Trophoblast cell (in vitro differentiated cells and primary cell): ENCODE results near the gene PAFAH1B2.
A peak's percentile ranks its signal among the peaks of the same experiment; 100 is the strongest.

Experiments
- DNase-seq, 2 donors: peaks; one replicate each; pipeline ENCODE4 v3.0.0-alpha.2; 2016
- H2AFZ ChIP-seq: 2 replicates; pipeline ENCODE4 v1.6.1; 2013; ENCODE audit warnings: low read length, moderate library complexity, mild to moderate bottlenecking; ENCODE audit not compliant: insufficient read depth, poor library complexity
- H2AK5ac ChIP-seq: 2 replicates; pipeline ENCODE4 v1.6.1; 2013; ENCODE audit warnings: mild to moderate bottlenecking, low read length
- H2BK120ac ChIP-seq: 2 replicates; pipeline ENCODE4 v1.6.1; 2013; ENCODE audit warnings: low read length, mild to moderate bottlenecking, moderate library complexity; ENCODE audit not compliant: insufficient read depth, poor library complexity
- H2BK12ac ChIP-seq: 2 replicates; pipeline ENCODE4 v1.6.1; 2013; ENCODE audit warnings: mild to moderate bottlenecking, low read length, moderate library complexity
- H2BK5ac ChIP-seq: 2 replicates; pipeline ENCODE4 v1.6.1; 2013; ENCODE audit warnings: low read length, low read depth, moderate library complexity, mild to moderate bottlenecking; ENCODE audit not compliant: poor library complexity
- H3K14ac ChIP-seq: 2 replicates; pipeline ENCODE4 v1.6.1; 2013; ENCODE audit warnings: mild to moderate bottlenecking, low read length
- H3K18ac ChIP-seq: 2 replicates; pipeline ENCODE4 v1.6.1; 2013; ENCODE audit warnings: mild to moderate bottlenecking, low read length
- H3K23ac ChIP-seq: 2 replicates; pipeline ENCODE4 v1.6.1; 2013; ENCODE audit warnings: low read length
- H3K27ac ChIP-seq: 2 replicates; pipeline ENCODE4 v1.5.1; 2013; ENCODE audit warnings: low read depth, mild to moderate bottlenecking, inconsistent platforms, low read length, moderate library complexity
- H3K27me3 ChIP-seq: 2 replicates; pipeline ENCODE4 v1.6.1; 2013; ENCODE audit warnings: inconsistent platforms, mild to moderate bottlenecking, low read length, moderate library complexity; ENCODE audit not compliant: insufficient read depth
- H3K36me3 ChIP-seq, 2 experiments: 1 replicate in 1 of 2; 2 replicates in 1 of 2; pipeline ENCODE4 v1.6.1; 2013; ENCODE audit warnings: low read length in 2 of 2, mild to moderate bottlenecking in 2 of 2, moderate library complexity in 1 of 2; ENCODE audit not compliant: insufficient read depth in 2 of 2, control insufficient read depth in 1 of 2
- H3K4ac ChIP-seq: 2 replicates; pipeline ENCODE4 v1.6.1; 2013; ENCODE audit warnings: low read depth, mild to moderate bottlenecking, low read length, moderate library complexity
- H3K4me1 ChIP-seq, 2 experiments: 1 replicate in 1 of 2; 2 replicates in 1 of 2; pipeline ENCODE4 v1.6.1; 2013; ENCODE audit warnings: low read length in 2 of 2, mild to moderate bottlenecking in 2 of 2, moderate library complexity in 1 of 2; ENCODE audit not compliant: insufficient read depth in 2 of 2, control insufficient read depth in 1 of 2
- H3K4me2 ChIP-seq: 2 replicates; pipeline ENCODE4 v1.6.1; 2013; ENCODE audit warnings: inconsistent platforms, mild to moderate bottlenecking, low read length, moderate library complexity
- H3K4me3 ChIP-seq: 2 replicates; pipeline ENCODE4 v1.5.1; 2013; ENCODE audit warnings: mild to moderate bottlenecking, low read depth, low read length, inconsistent platforms
- H3K79me1 ChIP-seq: one replicate; pipeline ENCODE4 v1.6.1; 2013; ENCODE audit warnings: low read length
- H3K79me2 ChIP-seq: 2 replicates; pipeline ENCODE4 v1.6.1; 2013; ENCODE audit warnings: low read length, mild to moderate bottlenecking; ENCODE audit not compliant: control insufficient read depth, insufficient read depth, poor library complexity
- H3K9ac ChIP-seq: 2 replicates; pipeline ENCODE4 v1.6.1; 2013; ENCODE audit warnings: mild to moderate bottlenecking, low read length
- H3K9me3 ChIP-seq: 2 replicates; pipeline ENCODE4 v1.6.1; 2013; ENCODE audit warnings: low read depth, mild to moderate bottlenecking, control low read depth, inconsistent platforms, low read length; ENCODE audit not compliant: insufficient read depth
- H4K12ac ChIP-seq: 2 replicates; pipeline ENCODE4 v1.6.1; 2013; ENCODE audit warnings: low read depth, mild to moderate bottlenecking, low read length, moderate library complexity
- H4K8ac ChIP-seq: 2 replicates; pipeline ENCODE4 v1.6.1; 2013; ENCODE audit warnings: low read depth, mild to moderate bottlenecking, low read length, moderate library complexity
- H4K91ac ChIP-seq: one replicate; pipeline ENCODE4 v1.6.1; 2013; ENCODE audit warnings: low read depth, mild to moderate bottlenecking, low read length, moderate library complexity
- WGBS: extraction: QIAGEN DNeasy Blood & Tissue Kit; methylation state at CpG from one replicate; pipeline ENCODE4 v1.1.7; 2013; ENCODE audit warnings: missing lambda C conversion rate; ENCODE audit not compliant: insufficient read length, insufficient coverage; ENCODE audit errors: extremely low coverage; 5-methylcytosine and 5-hydroxymethylcytosine counted together

PAFAH1B2 gene

GRCh38 chr11:117198613-117199012 lies 54.5 kb downstream of the PAFAH1B2 start:
- peaks cover 26% of the 10 kb centered on the region for H3K79me1 ChIP-seq
- no peaks in the 10 kb centered on the region for H3K27me3 ChIP-seq
- peak overlapping the region; percentile 89 for H4K91ac ChIP-seq
- no peak overlapping the region for H3K4me3 ChIP-seq
- peak overlapping the region; percentile 2 for H2AFZ ChIP-seq
- peaks cover 35 to 37% of the 10 kb centered on the region in 2 experiments for H3K36me3 ChIP-seq
- peak overlapping the region; percentile 88 for H3K27ac ChIP-seq
- DNase-seq = no peak
- H3K23ac ChIP-seq = no peak overlapping the region
- peak overlapping the region; percentile 60 for H2BK5ac ChIP-seq
- H3K18ac ChIP-seq = peak overlapping the region; percentile 24
- H3K4me1 ChIP-seq = peaks cover 50 to 51% of the 10 kb centered on the region in 2 experiments
- peak overlapping the region; percentile 47 for H2BK12ac ChIP-seq
- no CpG with 5 or more reads among the region's 4 CpGs for WGBS
- no peaks in the 10 kb centered on the region for H3K9me3 ChIP-seq
- H2BK120ac ChIP-seq = peak overlapping the region; percentile 71
- H3K14ac ChIP-seq = peak overlapping the region; percentile 31
- peak overlapping the region; percentile 7 for H4K12ac ChIP-seq
- peak overlapping the region; percentile 70 for H3K4ac ChIP-seq
- peak overlapping the region; percentile 40 for H2AK5ac ChIP-seq
- peaks cover 40% of the 10 kb centered on the region for H3K79me2 ChIP-seq
- peak overlapping the region; percentile 16 for H4K8ac ChIP-seq
- H3K4me2 ChIP-seq = peak overlapping the region; percentile 52
- H3K9ac ChIP-seq = peak overlapping the region; percentile 62

GRCh38 chr11:117199053-117199915 lies 55.2 kb downstream of the PAFAH1B2 start, which contains the start of gene TAGLN:
TSS of gene TAGLN (plus strand) at chr11:117199370. CDS start at chr11:117203014, 3,644 bp downstream.
- H3K23ac ChIP-seq = no peak within 1 kb of the TSS
- peaks cover 40% of the 10 kb centered on the region for H3K79me2 ChIP-seq
- DNase-seq = peak in 1 of 2 donors; percentile 54
- H3K27ac ChIP-seq = peak within 1 kb of the TSS; percentile 96
- H2AFZ ChIP-seq = peak within 1 kb of the TSS; percentile 24
- H4K91ac ChIP-seq = peak within 1 kb of the TSS; percentile 89
- no CpG with 5 or more reads among the region's 34 CpGs for WGBS
- H3K4ac ChIP-seq = peak within 1 kb of the TSS; percentile 97
- H4K8ac ChIP-seq = peak within 1 kb of the TSS; percentile 85
- peaks cover 42 to 43% of the 10 kb centered on the region in 2 experiments for H3K36me3 ChIP-seq
- H2BK12ac ChIP-seq = peak within 1 kb of the TSS; percentile 54
- H3K27me3 ChIP-seq = no peaks in the 10 kb centered on the region
- H2AK5ac ChIP-seq = peak within 1 kb of the TSS; percentile 78
- H2BK5ac ChIP-seq = peak within 1 kb of the TSS; percentile 96
- peak within 1 kb of the TSS; percentile 96 for H3K14ac ChIP-seq
- peak within 1 kb of the TSS; percentile 68 for H4K12ac ChIP-seq
- H3K18ac ChIP-seq = peak within 1 kb of the TSS; percentile 89
- peaks cover 26% of the 10 kb centered on the region for H3K79me1 ChIP-seq
- peaks cover 50 to 51% of the 10 kb centered on the region in 2 experiments for H3K4me1 ChIP-seq
- H3K9ac ChIP-seq = peak within 1 kb of the TSS; percentile 99
- H3K9me3 ChIP-seq = no peaks in the 10 kb centered on the region
- H3K4me2 ChIP-seq = peak within 1 kb of the TSS; percentile 82
- peak within 1 kb of the TSS; percentile 85 for H3K4me3 ChIP-seq
- peak within 1 kb of the TSS; percentile 88 for H2BK120ac ChIP-seq

GRCh38 chr11:117199916-117200812 lies 56.1 kb downstream of the PAFAH1B2 start:
- Histone ChIP-seq H3K9ac (peak overlapping the region; percentile 99), H3K9me3 (no peaks in the 10 kb centered on the region), H2AK5ac (peak overlapping the region; percentile 78), H3K23ac (no peak overlapping the region), H2BK12ac (peak overlapping the region; percentile 54), H2BK120ac (peak overlapping the region; percentile 88), H3K4me2 (peak overlapping the region; percentile 82), H2AFZ (peak overlapping the region; percentile 24), H4K8ac (peak overlapping the region; percentile 85), H3K4ac (peak overlapping the region; percentile 97), H3K27me3 (no peaks in the 10 kb centered on the region), H3K18ac (peak overlapping the region; percentile 89), H3K14ac (peak overlapping the region; percentile 96), H3K79me2 (peaks cover 40% of the 10 kb centered on the region), H4K12ac (peak overlapping the region; percentile 68), H4K91ac (peak overlapping the region; percentile 89), H3K36me3 (peaks cover 50 to 51% of the 10 kb centered on the region in 2 experiments), H3K4me3 (peak overlapping the region; percentile 85), H3K27ac (peak overlapping the region; percentile 96), H3K4me1 (peaks cover 51 to 52% of the 10 kb centered on the region in 2 experiments), H2BK5ac (peak overlapping the region; percentile 96), H3K79me1 (peaks cover 26% of the 10 kb centered on the region)
- WGBS = no CpG with 5 or more reads among the region's 13 CpGs
- no peak for DNase-seq
